Measurements from ENCODE around the gene USP12. TPM values are rescaled to one million over a fixed set of nuclear protein-coding genes. Genes with fewer than 3 reads are reported as not detected.

USP12 gene
- total RNA-seq, 2 donors from 2014 or later = 11.3 to 21.5 TPM

- Histone ChIP-seq H3K27ac (no peak overlapping the region), H3K27me3 (replicated peaks; ENCODE audit: insufficient read depth) (no peaks in the 10 kb centered on the region), H3K9me3 (no peaks in the 10 kb centered on the region), H3K4me3 (no peak overlapping the region), H3K36me3 (no peaks in the 10 kb centered on the region), H3K4me1 (replicated peaks) (no peaks in the 10 kb centered on the region)
- no peak for DNase-seq (ENCODE audit: low spot score)
- intact Hi-C loops (cut with DNase I) = no loop called here
- TF ChIP-seq POLR2AphosphoS5 (IDR thresholded peaks at IDR 0.05) = no peak
- 64% methylated on average over 18 of the region's 18 CpGs for WGBS
These were observed 136.9 kb downstream of the USP12 start for GRCh38 chr13:27034678-27035111.

GRCh38 chr13:27028683-27029480 lies 142.7 kb downstream of the USP12 start:
- WGBS = 39% methylated on average over 8 of the region's 8 CpGs
- no peaks in the 10 kb centered on the region for H3K27me3 ChIP-seq (replicated peaks; ENCODE audit: insufficient read depth)
- intact Hi-C loops (cut with DNase I) = no loop called here
- no peaks in the 10 kb centered on the region for H3K9me3 ChIP-seq
- no peak overlapping the region for H3K4me3 ChIP-seq
- H3K4me1 ChIP-seq (replicated peaks) = no peaks in the 10 kb centered on the region
- H3K36me3 ChIP-seq = no peaks in the 10 kb centered on the region
- DNase-seq (ENCODE audit: low spot score) = no peak
- TF ChIP-seq POLR2A (IDR thresholded peaks at IDR 0.05) (no peak), CTCF (IDR thresholded peaks at IDR 0.05) (no peak), POLR2AphosphoS5 (IDR thresholded peaks at IDR 0.05) (no peak)
- H3K27ac ChIP-seq = no peak overlapping the region

GRCh38 chr13:27027086-27027667 lies 144.4 kb downstream of the USP12 start:
- no peaks in the 10 kb centered on the region for H3K9me3 ChIP-seq
- DNase-seq (ENCODE audit: low spot score) = no peak
- 77% methylated on average over 3 of the region's 3 CpGs for WGBS
- TF ChIP-seq POLR2A (IDR thresholded peaks at IDR 0.05) (no peak), CTCF (IDR thresholded peaks at IDR 0.05) (no peak), POLR2AphosphoS5 (IDR thresholded peaks at IDR 0.05) (no peak)
- no peak overlapping the region for H3K27ac ChIP-seq
- no peaks in the 10 kb centered on the region for H3K36me3 ChIP-seq
- intact Hi-C loops (cut with DNase I) = no loop called here
- no peaks in the 10 kb centered on the region for H3K27me3 ChIP-seq (replicated peaks; ENCODE audit: insufficient read depth)
- peaks cover 3% of the 10 kb centered on the region for H3K4me1 ChIP-seq (replicated peaks)
- no peak overlapping the region for H3K4me3 ChIP-seq

- H3K9me3 ChIP-seq = no peaks in the 10 kb centered on the region
- no peak overlapping the region for H3K27ac ChIP-seq
- peaks cover 3% of the 10 kb centered on the region for H3K4me1 ChIP-seq (replicated peaks)
- TF ChIP-seq CTCF (IDR thresholded peaks at IDR 0.05) = no peak
- TF ChIP-seq POLR2A (IDR thresholded peaks at IDR 0.05) = no peak
- no peak for TF ChIP-seq POLR2AphosphoS5 (IDR thresholded peaks at IDR 0.05)
- H3K27me3 ChIP-seq (replicated peaks; ENCODE audit: insufficient read depth) = no peaks in the 10 kb centered on the region
- no peak for DNase-seq (ENCODE audit: low spot score)
- intact Hi-C loops (cut with DNase I) = no loop called here
- 81% methylated on average over 6 of the region's 6 CpGs for WGBS
- no peaks in the 10 kb centered on the region for H3K36me3 ChIP-seq
- H3K4me3 ChIP-seq = no peak overlapping the region
These were observed 145.2 kb downstream of the USP12 start for GRCh38 chr13:27026396-27026795.

GRCh38 chr13:27024776-27025492 lies 146.7 kb downstream of the USP12 start:
- no peaks in the 10 kb centered on the region for H3K27me3 ChIP-seq (replicated peaks; ENCODE audit: insufficient read depth)
- peaks cover 3% of the 10 kb centered on the region for H3K4me1 ChIP-seq (replicated peaks)
- no peaks in the 10 kb centered on the region for H3K9me3 ChIP-seq
- TF ChIP-seq POLR2AphosphoS5 (IDR thresholded peaks at IDR 0.05) (no peak), POLR2A (IDR thresholded peaks at IDR 0.05) (no peak), CTCF (IDR thresholded peaks at IDR 0.05) (no peak)
- WGBS = 74% methylated on average over 13 of the region's 13 CpGs
- intact Hi-C loops (cut with DNase I) = loop anchor here (2.0 kb wide), 1 partner anchor 54 kb away; no protein-coding TSS in a partner anchor
- H3K27ac ChIP-seq = no peak overlapping the region
- no peak for DNase-seq (ENCODE audit: low spot score)
- H3K36me3 ChIP-seq = no peaks in the 10 kb centered on the region
- no peak overlapping the region for H3K4me3 ChIP-seq

Measured in prostate gland (tissue), 2 donors.